T47D (cell line): ENCODE measurements around the gene EPB41L2.
A peak's percentile ranks its signal among the peaks of the same experiment; 100 is the strongest.

Experiments
- DNase-seq, 2 experiments: peaks; one replicate each; pipeline versions ENCODE4 v3.0.0 to v3.0.0-alpha.2; 2011 to 2012; ENCODE audit warnings: low read depth in 1 of 2, low spot score in 1 of 2
- JUND ChIP-seq: IDR thresholded peaks from 2 replicates; pipeline ENCODE4 v1.6.1; 2012; ENCODE audit warnings: low read depth
- in situ Hi-C: cut with HindIII; loops from 2 replicates; pipeline ENCODE4 v1.10.0; 2016; ENCODE audit warnings: low sequenced_read_pairs, low pct_unique_long_range_greater_than_20kb

Gene EPB41L2

GRCh38 chr6:130859161-130859867 is 203.7 kb downstream of the EPB41L2 start:
- DNase-seq, result no peak
- in situ Hi-C loops, result no loop called here
- no peak for TF ChIP-seq JUND

DNA sequence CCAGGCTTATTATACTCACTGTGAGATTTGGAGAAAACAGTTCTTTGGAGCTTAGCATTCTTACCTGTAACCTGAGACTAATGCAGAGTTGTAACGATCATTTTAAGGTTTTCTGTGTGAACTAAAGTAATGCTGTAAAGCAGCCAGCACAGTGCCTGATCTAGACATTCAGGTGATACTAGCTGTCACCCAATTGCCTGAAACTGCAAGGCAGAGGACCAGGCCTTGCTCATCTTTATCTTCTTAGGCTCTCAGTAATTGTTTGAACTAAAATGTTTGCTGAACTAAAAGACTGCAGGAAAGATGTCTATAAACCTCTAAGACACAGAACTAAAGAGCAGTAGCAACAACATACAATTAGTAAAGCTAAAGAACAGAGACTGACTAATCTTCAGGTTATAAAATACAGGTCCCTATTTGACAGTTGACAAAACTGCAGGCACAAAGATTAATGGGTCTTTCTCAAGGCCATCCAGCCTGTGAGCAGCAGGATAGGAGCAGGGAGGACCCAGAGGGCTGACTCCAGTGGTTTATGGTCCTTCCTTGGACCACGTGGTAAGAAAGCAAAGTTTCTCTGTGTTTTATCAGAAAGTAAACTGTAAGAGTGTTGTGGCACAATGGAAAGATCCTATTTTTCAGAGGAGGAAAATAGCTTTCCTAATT is 204.4 kb downstream of the EPB41L2 start:
- DNase-seq, result no peak
- TF ChIP-seq JUND, result no peak
- in situ Hi-C loops, result no loop called here

- no peak for TF ChIP-seq JUND
- DNase-seq, result no peak
- in situ Hi-C loops, result no loop called here
These were observed 205.0 kb downstream of the EPB41L2 start for GRCh38 chr6:130858054-130858453.

DNA sequence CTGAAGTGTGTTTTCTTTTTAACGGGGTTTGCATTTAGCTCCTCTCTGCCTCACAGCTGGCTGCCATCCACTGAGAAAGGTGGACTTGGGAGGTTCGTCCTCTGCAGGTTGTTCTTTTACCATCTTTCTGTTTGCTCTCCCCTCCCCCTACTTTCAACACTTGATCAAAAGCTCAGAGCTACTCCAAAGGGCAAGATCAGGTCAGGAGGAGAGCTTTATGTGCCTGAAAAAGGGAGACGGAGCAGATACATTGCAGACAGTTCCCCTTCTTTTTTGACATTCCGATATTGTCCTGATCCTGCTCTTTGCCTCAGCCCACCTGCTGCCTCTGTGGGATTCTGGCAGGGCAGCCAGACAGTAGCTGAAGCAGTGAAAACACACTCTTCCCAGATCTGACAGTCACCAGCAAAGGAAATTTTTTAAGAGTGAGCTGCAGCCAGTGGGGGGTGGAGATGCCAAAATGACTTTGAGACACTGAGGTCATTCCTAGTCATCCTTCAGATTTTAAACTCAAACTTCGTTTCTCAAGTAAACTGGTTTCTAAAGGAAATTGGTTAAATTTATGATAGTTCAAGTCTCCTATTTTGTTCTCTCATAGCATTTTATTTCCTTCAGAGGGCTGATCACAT is 209.4 kb downstream of the EPB41L2 start:
- TF ChIP-seq JUND, result no peak
- in situ Hi-C loops, result no loop called here
- no peak for DNase-seq

DNA sequence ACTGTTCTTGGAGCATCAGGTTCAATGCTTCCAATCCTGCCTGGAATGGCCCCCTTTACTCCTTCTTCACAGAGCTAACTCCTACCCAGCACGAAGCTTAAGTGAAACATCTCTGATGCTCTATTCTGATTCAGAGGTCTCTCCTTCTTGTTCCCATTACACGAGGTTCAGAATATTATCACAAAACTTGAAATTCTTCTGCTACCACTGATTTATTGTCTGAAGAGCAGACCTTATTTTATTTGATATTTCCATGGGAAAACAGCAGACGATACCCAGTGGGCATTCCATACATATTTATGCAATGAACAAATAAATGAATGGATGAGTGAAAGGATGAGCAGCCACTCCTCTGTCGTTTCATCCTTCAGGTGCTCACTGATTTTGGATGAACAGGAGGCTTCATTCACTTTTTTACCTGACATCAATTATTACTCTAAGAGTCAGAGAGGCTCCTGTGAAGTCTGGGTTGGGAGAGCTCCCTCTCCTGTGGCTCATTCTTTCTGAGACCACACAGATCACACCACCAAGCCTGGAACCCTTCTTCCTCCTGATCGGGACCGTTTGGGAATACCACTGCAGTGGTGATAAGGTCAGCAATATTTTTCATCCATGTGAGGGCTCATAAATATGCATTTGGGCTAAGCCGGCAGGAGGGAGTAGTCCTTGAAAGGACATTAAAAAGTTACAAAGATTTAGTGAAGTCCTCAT is 210.0 kb downstream of the EPB41L2 start:
- TF ChIP-seq JUND, result no peak
- in situ Hi-C loops, result no loop called here
- DNase-seq, result no peak

- TF ChIP-seq JUND, result no peak
- in situ Hi-C loops, result no loop called here
- DNase-seq, result no peak
These were observed 212.0 kb downstream of the EPB41L2 start for GRCh38 chr6:130851026-130851425.

- TF ChIP-seq JUND, result no peak
- no peak for DNase-seq
- in situ Hi-C loops, result no loop called here
These were observed 213.5 kb downstream of the EPB41L2 start for GRCh38 chr6:130849594-130849993.

- TF ChIP-seq JUND, result no peak
- in situ Hi-C loops, result no loop called here
- peak in 1 of 2 experiments; percentile 4 for DNase-seq
These were observed 214.1 kb downstream of the EPB41L2 start for GRCh38 chr6:130848945-130849344.

GRCh38 chr6:130847001-130847910 is 215.8 kb downstream of the EPB41L2 start:
- no peak for TF ChIP-seq JUND
- in situ Hi-C loops, result no loop called here
- DNase-seq, result no peak

DNA sequence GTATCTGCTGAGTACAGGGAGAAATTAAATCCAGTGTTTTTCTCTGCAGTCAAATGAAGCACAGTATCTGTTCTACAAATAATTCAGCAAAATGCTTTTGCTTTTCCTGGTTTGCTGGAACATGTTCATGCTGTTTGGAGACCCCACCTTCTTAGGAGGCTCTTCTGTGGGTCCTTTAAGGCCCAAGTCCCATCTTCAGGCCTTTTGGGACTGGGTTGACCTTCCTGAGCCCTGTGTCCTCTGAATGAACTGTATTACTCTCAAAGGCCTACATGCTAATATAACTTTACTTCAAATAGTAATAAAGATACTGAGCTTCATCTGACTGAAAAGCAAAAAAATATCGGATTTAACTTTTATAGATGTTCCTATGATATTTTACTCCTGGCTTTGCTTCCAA is 216.5 kb downstream of the EPB41L2 start:
- no peak for DNase-seq
- in situ Hi-C loops, result no loop called here
- TF ChIP-seq JUND, result no peak

DNA sequence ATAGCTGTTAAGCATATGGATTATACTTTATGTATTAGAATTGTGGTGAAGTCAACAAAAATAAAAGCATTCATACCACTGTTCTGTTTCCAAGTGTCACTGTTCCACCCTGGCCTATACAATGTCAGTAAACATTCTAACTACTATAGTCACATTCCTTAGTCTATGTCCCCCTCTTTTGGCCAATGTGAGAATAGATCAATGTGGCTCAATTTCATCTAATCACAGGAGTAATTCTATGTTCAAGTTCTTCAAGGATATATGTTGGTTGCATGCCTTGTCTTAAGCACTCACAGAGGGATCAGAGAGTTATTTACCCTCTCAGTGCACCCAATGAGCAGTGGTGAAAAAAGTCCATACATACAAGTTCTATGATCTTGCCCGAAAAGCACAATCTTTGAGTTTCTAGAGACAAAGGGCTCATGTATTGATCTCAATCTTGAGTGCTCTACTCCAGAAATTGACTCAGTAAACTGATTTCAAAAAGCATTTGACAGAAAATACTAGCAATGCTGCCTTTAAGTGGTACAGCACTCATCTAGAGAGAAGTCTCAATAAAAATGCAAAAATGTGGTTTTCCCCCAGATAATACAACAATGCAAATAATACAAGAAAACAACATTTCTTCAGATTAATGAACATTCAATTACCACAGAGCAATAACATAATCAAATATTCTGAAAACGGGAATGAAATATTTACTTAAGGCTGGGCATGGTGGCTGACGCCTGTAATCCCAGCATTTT is 219.3 kb downstream of the EPB41L2 start:
- TF ChIP-seq JUND, result no peak
- in situ Hi-C loops, result no loop called here
- peak; percentile 30 to 70 for DNase-seq
